HG03135 (cell line): ENCODE data around the gene YY1.

Experiments
- ATAC-seq: cut with Tn5 transposase; IDR thresholded peaks from one replicate; pipeline ENCODE4 v1.9.1; 2021; ENCODE audit warnings: mild to moderate bottlenecking, moderate library complexity; ENCODE audit not compliant: unreplicated experiment

Gene YY1

DNA sequence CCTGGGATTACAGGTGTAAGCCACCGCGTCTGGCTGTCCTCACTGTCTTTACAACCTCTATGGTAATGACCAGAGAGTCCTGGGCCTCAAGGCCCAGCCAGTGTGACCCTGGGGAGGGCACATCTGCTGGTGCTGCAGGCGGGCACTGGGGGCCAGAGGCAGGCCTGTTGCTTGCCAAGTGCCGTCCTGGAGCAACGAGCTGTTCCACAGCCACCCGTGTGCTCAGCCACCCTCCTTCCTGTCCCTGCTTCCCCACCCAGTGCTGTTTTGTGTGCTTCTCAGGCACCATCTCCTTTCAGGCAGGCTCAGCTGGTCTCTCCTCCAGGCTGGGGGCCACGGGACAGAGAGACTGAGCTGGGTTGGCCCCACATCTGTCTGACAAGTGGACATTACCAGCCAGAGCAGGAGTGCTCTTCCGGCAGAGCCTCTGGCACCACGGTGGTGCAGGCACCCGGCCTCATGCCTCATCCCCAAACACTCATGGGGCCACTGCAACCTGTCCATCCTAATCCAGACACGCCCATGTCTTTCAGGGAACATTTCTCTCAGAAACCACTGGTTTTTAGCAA, 93.2 kb downstream of the YY1 start:
- no peak for ATAC-seq
